HG02678 (cell line): Measurements from ENCODE around the gene P4HA2.

Experiments
- ATAC-seq: cut with Tn5 transposase; IDR thresholded peaks from one replicate; pipeline ENCODE4 v1.9.1; 2021; ENCODE audit warnings: mild to moderate bottlenecking, moderate library complexity; ENCODE audit not compliant: unreplicated experiment

P4HA2 gene

GRCh38 chr5:132204371-132205135 is 23.1 kb downstream of the P4HA2 start:
- ATAC-seq = no peak

GRCh38 chr5:132203916-132204315 is 23.7 kb downstream of the P4HA2 start:
- ATAC-seq = no peak

- no peak for ATAC-seq
Observed at GRCh38 chr5:132203464-132203818, 24.2 kb downstream of the P4HA2 start.

GRCh38 chr5:132202711-132203463 is 24.8 kb downstream of the P4HA2 start:
- no peak for ATAC-seq

GRCh38 chr5:132199116-132199680 is 28.5 kb downstream of the P4HA2 start:
- ATAC-seq = no peak

- ATAC-seq = no peak
Observed at GRCh38 chr5:132198571-132198970, 29.1 kb downstream of the P4HA2 start.

- no peak for ATAC-seq
Observed at GRCh38 chr5:132195727-132196126, 31.9 kb downstream of the P4HA2 start.

- ATAC-seq = no peak
Observed at GRCh38 chr5:132193165-132193694, 34.4 kb downstream of the P4HA2 start.

- peak; percentile 91 for ATAC-seq
Observed at GRCh38 chr5:132190161-132190817, 37.4 kb downstream of the P4HA2 start.

GRCh38 chr5:132184588-132184987 is 43.1 kb downstream of the P4HA2 start:
- no peak for ATAC-seq

GRCh38 chr5:132183723-132184122 is 43.9 kb downstream of the P4HA2 start:
- ATAC-seq = no peak

- no peak for ATAC-seq
Observed at GRCh38 chr5:132182359-132183040, 45.2 kb downstream of the P4HA2 start.

GRCh38 chr5:132181011-132181629 is 46.5 kb downstream of the P4HA2 start:
- ATAC-seq = no peak

GRCh38 chr5:132180134-132180745 is 47.4 kb downstream of the P4HA2 start:
- ATAC-seq = no peak

- no peak for ATAC-seq
Observed at GRCh38 chr5:132179405-132179804, 48.2 kb downstream of the P4HA2 start.

- no peak for ATAC-seq
Observed at GRCh38 chr5:132177691-132178149, 49.9 kb downstream of the P4HA2 start.

- peak; percentile 38 for ATAC-seq
Observed at GRCh38 chr5:132176987-132177386, 50.7 kb downstream of the P4HA2 start.

GRCh38 chr5:132176521-132176945 is 51.1 kb downstream of the P4HA2 start:
- peak; percentile 12 for ATAC-seq

- ATAC-seq = no peak
Observed at GRCh38 chr5:132162945-132163344, 64.7 kb downstream of the P4HA2 start.
